BE2C (cell line): ENCODE data around the gene ROCK2.

Source experiments
- DNase-seq: peaks from one replicate; pipeline ENCODE4 v3.0.0-alpha.2; 2020
- H3K27me3 ChIP-seq: fragments of 250-450 bp; sonication (Bioruptor Pico); 2 replicates; pipeline ENCODE4 v1.5.1; 2020; ENCODE audit warnings: mild to moderate bottlenecking
- H3K36me3 ChIP-seq: fragments of 250-450 bp; sonication (Bioruptor Pico); 2 replicates; pipeline ENCODE4 v1.5.1; 2020; ENCODE audit warnings: mild to moderate bottlenecking
- H3K4me1 ChIP-seq: fragments of 250-450 bp; sonication (Bioruptor Pico); 2 replicates; pipeline ENCODE4 v1.5.1; 2020
- H3K4me3 ChIP-seq: 2 replicates; pipeline ENCODE4 v1.5.1; 2011; ENCODE audit warnings: low read depth, low read length
- H3K9me3 ChIP-seq: fragments of 250-450 bp; sonication (Bioruptor Pico); 2 replicates; pipeline ENCODE4 v1.5.1; 2020
- TF ChIP-seq, protein P1 (sequence below): IDR thresholded peaks from 2 replicates; pipeline ENCODE4 v1.5.1; 2012; ENCODE audit warnings: mild to moderate bottlenecking, low read depth, low read length

ROCK2 gene

DNA sequence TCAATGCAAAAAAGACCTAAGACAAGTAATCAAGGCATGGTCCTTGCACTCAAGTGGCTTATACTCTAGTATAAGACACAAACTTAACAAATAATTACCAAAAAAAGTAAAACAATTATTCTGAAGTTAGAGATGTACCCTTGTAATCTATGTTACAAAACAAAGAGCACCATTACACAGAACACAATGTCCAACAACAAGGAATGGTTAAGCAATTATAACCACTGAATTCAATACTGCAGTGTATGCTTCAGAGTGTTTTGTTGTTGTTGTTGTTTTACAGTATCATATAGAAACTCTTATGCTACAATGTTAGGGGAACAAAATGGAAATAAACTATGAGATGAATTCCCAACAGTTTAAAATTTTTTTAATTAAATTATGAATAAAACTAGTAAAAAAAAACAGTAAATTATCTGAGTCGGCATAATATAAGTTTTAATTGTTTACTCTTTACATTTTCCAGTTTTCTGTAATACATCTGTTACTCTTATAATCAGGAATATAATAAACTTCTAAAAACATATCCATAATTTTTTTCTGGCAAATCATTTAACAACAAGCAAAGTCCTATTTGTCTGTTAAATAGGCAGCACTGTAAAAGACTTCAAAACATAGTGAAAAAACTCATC is 29.2 kb downstream of the ROCK2 start:
- Histone ChIP-seq H3K9me3 (no peaks in the 10 kb centered on the region), H3K4me1 (peaks cover 3% of the 10 kb centered on the region), H3K4me3 (no peak overlapping the region), H3K27me3 (no peaks in the 10 kb centered on the region), H3K36me3 (no peaks in the 10 kb centered on the region)
- TF ChIP-seq, protein P1, sequence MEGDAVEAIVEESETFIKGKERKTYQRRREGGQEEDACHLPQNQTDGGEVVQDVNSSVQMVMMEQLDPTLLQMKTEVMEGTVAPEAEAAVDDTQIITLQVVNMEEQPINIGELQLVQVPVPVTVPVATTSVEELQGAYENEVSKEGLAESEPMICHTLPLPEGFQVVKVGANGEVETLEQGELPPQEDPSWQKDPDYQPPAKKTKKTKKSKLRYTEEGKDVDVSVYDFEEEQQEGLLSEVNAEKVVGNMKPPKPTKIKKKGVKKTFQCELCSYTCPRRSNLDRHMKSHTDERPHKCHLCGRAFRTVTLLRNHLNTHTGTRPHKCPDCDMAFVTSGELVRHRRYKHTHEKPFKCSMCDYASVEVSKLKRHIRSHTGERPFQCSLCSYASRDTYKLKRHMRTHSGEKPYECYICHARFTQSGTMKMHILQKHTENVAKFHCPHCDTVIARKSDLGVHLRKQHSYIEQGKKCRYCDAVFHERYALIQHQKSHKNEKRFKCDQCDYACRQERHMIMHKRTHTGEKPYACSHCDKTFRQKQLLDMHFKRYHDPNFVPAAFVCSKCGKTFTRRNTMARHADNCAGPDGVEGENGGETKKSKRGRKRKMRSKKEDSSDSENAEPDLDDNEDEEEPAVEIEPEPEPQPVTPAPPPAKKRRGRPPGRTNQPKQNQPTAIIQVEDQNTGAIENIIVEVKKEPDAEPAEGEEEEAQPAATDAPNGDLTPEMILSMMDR, result no peak
- DNase-seq, result no peak

DNA sequence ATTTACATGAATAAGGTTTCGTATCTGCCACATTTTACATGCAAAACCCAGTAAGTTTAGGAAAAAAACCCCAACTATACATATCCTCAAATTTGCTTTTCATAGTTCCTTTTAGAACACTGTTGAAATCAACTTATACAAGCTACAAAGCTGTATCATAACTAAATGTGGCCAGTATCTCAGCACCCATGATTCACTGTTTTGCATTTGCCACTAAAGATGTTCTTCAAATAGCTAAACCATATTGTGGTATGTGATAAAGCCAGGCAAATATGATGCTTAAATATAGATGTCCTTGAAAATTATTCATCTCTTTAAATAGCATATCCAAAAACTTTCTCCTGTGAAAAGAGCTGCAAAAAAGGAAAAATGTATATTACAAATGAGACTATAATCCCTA is 29.9 kb downstream of the ROCK2 start:
- H3K4me3 ChIP-seq, result no peak overlapping the region
- DNase-seq, result no peak
- H3K9me3 ChIP-seq, result no peaks in the 10 kb centered on the region
- peaks cover 6% of the 10 kb centered on the region for H3K4me1 ChIP-seq
- TF ChIP-seq, protein P1, result no peak
- H3K36me3 ChIP-seq, result no peaks in the 10 kb centered on the region
- no peaks in the 10 kb centered on the region for H3K27me3 ChIP-seq

DNA sequence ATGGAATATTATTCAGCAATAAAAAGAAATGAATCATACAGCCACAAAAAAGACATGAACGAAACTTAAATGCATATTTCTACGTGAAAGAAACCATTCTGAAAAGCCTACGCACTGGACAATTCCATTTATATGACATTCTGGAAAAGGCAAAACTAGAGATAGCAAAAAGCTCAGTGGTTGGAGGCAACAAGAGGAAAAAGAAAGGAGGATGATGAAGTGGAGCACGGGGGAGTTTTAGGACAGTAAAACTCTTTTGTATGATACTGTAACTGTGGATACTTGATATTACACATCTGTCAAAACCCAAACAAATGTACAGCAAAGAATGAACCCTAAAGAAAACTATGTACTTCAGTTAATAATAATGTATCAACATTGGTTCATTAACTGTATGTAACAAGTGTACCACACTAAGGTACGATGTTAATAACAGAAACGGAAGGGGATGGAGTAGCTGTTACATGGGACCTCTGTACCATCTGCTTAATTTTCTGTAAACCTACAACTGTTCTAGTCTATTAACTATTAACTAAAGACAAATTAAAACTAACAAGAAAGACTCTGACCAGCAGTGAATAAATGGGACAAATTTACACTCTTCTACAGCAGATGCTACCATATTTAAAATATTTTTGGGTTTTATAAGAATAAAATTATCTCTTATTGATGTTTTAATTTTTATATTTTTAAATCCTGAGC is 31.5 kb downstream of the ROCK2 start:
- no peaks in the 10 kb centered on the region for H3K36me3 ChIP-seq
- H3K9me3 ChIP-seq, result no peaks in the 10 kb centered on the region
- H3K4me3 ChIP-seq, result no peak overlapping the region
- no peaks in the 10 kb centered on the region for H3K27me3 ChIP-seq
- TF ChIP-seq, protein P1, result no peak
- peaks cover 6% of the 10 kb centered on the region for H3K4me1 ChIP-seq
- DNase-seq, result no peak

DNA sequence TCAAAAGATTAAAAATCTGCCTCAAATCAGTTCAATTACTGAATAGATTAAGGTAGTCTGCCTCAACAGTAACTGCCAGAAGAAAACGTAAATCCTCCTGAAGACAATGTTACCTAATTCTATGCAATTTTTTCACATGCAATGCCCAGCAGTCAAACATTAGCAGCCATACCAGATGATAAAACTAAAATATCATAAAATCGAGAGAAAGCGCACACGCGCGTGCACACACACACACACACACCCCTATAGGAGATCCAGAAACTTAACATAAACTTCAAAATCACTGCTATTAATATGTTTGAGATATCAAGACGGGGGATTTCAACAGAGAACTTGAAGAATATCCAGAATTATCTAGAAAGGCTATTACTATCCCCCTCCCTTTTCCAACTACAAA is 32.9 kb downstream of the ROCK2 start:
- TF ChIP-seq, protein P1, result no peak
- no peak overlapping the region for H3K4me3 ChIP-seq
- no peaks in the 10 kb centered on the region for H3K36me3 ChIP-seq
- no peak for DNase-seq
- H3K9me3 ChIP-seq, result no peaks in the 10 kb centered on the region; the same call in 1 of the 2 replicates
- H3K27me3 ChIP-seq, result no peaks in the 10 kb centered on the region
- H3K4me1 ChIP-seq, result peaks cover 6% of the 10 kb centered on the region

DNA sequence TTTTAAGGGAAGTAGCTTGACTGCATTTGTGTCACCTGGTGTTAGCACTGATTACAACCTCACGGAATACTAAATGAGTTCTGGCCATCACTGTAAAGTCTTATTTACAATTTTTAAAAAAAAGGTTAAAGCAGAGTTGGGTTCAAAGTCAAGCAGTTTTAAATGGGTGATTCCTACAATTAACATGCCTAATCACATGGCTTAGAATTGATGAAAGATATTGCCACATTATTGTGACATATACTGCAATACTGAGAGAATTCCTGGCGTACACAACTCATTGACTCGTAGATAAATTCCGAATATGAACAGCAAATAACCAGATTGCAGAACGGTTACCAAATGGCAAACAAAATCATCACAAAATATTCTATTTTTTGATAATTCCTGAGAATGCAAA is 34.2 kb downstream of the ROCK2 start:
- no peaks in the 10 kb centered on the region; the same call in 1 of the 2 replicates for H3K9me3 ChIP-seq
- no peaks in the 10 kb centered on the region for H3K36me3 ChIP-seq
- peaks cover 6% of the 10 kb centered on the region for H3K4me1 ChIP-seq
- H3K4me3 ChIP-seq, result no peak overlapping the region
- DNase-seq, result no peak
- TF ChIP-seq, protein P1, result no peak
- H3K27me3 ChIP-seq, result no peaks in the 10 kb centered on the region

DNA sequence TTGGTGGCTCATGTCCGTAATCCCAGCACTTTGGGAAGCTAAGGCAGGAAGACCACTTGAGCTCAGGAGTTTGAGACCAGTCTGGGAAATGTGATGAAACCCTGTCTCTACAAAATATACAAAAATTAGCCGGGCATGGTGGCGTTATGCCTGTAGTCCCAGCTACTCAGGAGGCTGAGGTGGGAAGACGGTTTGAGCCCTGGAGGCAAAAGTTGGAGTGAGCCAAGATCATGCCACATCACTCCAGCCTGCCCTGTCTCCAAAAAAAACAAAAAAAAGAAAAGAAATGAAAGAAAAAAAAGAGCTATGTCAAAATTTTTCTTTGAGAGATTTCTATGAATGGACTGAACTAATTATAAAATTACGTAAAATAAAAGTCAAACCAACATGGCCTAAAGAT is 34.7 kb downstream of the ROCK2 start:
- Histone ChIP-seq H3K36me3 (no peaks in the 10 kb centered on the region), H3K9me3 (no peaks in the 10 kb centered on the region; the same call in 1 of the 2 replicates), H3K27me3 (no peaks in the 10 kb centered on the region), H3K4me1 (peaks cover 6% of the 10 kb centered on the region), H3K4me3 (no peak overlapping the region)
- TF ChIP-seq, protein P1, result no peak
- DNase-seq, result no peak
